Cerebellar cortex (tissue), 1 donor: Measurements from ENCODE around the gene ARSJ.
"Not testable (repeated sequence)": the region's sequence is repeated elsewhere in the genome, so short reads cannot be mapped to it uniquely, and the experiment has no call there.

Experiments
- DNase-seq: peaks from one replicate; pipeline ENCODE4 v3.0.0-alpha.2; 2015; ENCODE audit warnings: low spot score

ARSJ gene

GRCh38 chr4:113979148-113979904 is at the start of gene ARSJ:
Gene ARSJ (minus strand): TSS chr4:113979647. CDS start chr4:113978834, 813 bp downstream.
- DNase-seq, result peak; percentile 55

- DNase-seq, result no peak
These were observed 48.6 kb upstream of the ARSJ start for GRCh38 chr4:114028071-114028470.

GRCh38 chr4:114027596-114027995 is 48.1 kb upstream of the ARSJ start:
- no peak for DNase-seq

- DNase-seq, result no peak
These were observed 47.0 kb upstream of the ARSJ start for GRCh38 chr4:114026447-114026846.

GRCh38 chr4:114025176-114025777 is 45.8 kb upstream of the ARSJ start:
- no peak for DNase-seq

- no peak for DNase-seq
These were observed 42.0 kb upstream of the ARSJ start for GRCh38 chr4:114021451-114021850.

GRCh38 chr4:114019969-114020358 is 40.5 kb upstream of the ARSJ start:
- DNase-seq, result no peak

GRCh38 chr4:114019276-114019968 is 40.0 kb upstream of the ARSJ start:
- no peak for DNase-seq

GRCh38 chr4:114017120-114017917 is 37.9 kb upstream of the ARSJ start:
- no peak for DNase-seq

- no peak for DNase-seq
These were observed 36.0 kb upstream of the ARSJ start for GRCh38 chr4:114015444-114015899.

GRCh38 chr4:114013201-114013600 is 33.8 kb upstream of the ARSJ start:
- DNase-seq, result not testable (repeated sequence)

- no peak for DNase-seq
These were observed 33.3 kb upstream of the ARSJ start for GRCh38 chr4:114012749-114013148.

- DNase-seq, result peak; percentile 50
These were observed 26.4 kb upstream of the ARSJ start for GRCh38 chr4:114005569-114006442.

- DNase-seq, result not testable (repeated sequence)
These were observed 25.2 kb upstream of the ARSJ start for GRCh38 chr4:114004483-114005226.

GRCh38 chr4:113998531-113998930 is 19.1 kb upstream of the ARSJ start:
- no peak for DNase-seq

- no peak for DNase-seq
These were observed 18.6 kb upstream of the ARSJ start for GRCh38 chr4:113998079-113998478.

GRCh38 chr4:113997206-113997605 is 17.8 kb upstream of the ARSJ start:
- DNase-seq, result no peak

- DNase-seq, result no peak
These were observed 17.2 kb upstream of the ARSJ start for GRCh38 chr4:113996599-113997177.

GRCh38 chr4:113993887-113994286 is 14.4 kb upstream of the ARSJ start:
- no peak for DNase-seq

GRCh38 chr4:113990886-113991285 is 11.4 kb upstream of the ARSJ start:
- DNase-seq, result no peak
